NCI-H345 (cell line): ENCODE data around the gene SLC35A3.
"Not testable (repeated sequence)": the region's sequence is repeated elsewhere in the genome, so short reads cannot be mapped to it uniquely, and the experiment has no call there.

Experiments used
- DNase-seq: peaks from one replicate; lab custom pipeline; 2025; lab: John Stamatoyannopoulos, UW

The SLC35A3 gene

DNA sequence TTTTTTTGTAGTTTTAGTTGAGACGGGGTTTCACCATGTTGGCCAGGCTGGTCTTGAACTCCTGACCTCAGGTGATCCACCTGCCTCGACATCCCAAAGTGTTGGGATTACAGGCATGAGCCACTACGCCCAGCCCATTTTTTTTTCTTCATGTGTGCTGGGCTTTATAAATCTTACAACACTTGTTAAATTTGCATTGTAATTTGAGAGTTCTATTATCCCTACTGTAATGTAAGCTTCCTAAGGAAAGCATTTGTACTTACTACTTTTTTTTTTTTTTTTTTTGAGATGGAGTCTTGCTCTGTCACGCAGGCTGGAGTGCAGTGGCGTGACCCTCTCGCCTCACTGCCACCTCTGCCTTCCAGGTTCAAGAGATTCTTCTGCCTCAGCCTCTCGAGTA lies 2.3 kb downstream of the SLC35A3 start:
- DNase-seq: not testable (repeated sequence)

DNA sequence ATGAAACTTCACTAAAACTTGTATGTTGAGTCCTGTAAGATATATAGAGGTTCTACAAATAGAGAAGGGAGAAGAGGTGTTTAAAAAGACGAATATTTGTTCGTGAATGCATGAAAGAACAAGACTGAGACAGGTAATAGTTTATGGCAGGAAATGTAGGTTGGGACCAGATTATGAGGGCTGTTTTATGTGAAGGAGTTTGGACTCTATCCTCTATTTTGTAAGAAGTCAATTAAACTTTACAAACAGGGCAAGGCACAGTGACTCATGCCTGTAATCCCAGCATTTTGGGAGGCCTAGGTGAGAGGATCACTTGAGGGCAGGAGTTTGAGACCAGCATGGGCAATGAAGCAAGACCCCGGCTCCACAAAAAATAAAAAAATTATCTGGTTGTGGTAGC lies 5.7 kb downstream of the SLC35A3 start:
- DNase-seq: no peak

DNA sequence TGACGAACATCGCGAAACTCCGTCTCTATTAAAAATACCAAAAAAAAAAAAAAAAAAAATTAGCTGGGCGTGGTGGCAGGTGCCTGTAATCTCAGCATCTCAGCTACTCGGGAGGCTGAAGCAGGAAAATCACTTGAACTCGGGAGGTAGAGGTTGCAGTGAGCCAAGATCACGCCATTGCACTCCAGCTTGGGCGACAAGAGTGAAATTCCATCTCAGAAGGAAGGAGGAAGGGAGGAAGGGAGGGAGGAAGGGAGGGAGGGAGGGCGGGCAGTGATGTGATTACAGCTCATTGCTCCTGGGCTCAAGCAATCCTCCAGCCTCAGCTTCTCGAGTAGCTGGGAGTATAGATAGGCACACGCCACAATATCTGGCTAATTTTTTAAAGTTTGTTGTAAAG lies 7.5 kb downstream of the SLC35A3 start:
- not testable (repeated sequence) for DNase-seq

DNA sequence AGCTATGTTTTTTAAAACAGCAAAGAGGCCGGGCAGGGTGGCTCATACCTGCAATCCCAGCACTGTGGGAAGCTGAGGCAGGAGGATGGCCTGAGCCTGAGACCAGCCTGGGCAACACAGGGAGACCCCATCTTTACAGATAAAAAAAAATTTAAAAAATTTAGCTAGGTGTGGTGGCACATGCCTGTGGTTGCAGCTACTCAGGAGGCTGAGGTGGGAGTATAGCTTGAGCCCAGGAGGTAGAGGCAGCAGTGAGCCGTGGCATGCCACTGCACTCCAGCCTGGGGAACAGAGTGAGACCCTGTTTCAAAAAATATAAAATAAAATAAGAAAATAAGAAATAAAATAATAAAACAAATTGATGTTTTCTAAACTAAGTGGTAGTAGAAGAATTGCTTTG lies 8.4 kb downstream of the SLC35A3 start:
- DNase-seq: no peak

DNA sequence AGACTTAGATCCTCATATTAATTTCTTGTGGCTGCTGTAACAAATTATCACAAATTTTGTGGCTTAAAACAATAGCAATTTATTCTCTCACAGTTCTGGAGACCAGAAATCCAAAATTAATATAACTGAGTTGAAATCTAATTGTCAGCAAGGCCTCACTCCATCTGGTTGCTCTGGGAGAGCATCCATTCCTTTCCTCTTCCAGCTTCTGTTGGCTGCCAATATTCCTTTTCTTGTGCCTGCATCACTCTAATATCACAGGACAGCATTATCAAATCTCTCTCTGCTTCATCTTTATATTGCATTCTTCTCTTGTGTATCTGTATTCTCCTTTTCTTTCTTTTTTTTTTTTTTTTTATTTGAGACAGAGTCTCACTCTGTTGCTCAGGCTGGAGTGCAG lies 9.3 kb downstream of the SLC35A3 start:
- DNase-seq: no peak

DNA sequence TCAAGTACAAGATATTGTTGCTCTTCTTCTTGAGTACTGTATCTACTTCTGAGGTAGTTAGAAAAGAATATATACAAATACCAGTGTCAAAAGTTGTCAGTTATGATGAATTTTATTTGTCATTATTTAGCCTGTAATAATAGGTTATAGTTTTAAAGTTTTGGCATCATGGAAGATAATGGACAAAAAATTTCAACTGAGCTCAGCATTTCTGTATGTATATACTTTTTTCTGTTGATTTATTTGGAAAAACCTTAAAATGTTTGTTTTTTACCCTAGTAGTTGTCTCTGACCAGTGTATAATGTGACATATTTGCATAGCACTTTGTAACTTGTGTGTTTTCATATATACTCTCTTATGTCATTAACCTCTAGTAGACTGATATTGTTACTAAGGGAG lies 11.1 kb downstream of the SLC35A3 start:
- DNase-seq: no peak

DNA sequence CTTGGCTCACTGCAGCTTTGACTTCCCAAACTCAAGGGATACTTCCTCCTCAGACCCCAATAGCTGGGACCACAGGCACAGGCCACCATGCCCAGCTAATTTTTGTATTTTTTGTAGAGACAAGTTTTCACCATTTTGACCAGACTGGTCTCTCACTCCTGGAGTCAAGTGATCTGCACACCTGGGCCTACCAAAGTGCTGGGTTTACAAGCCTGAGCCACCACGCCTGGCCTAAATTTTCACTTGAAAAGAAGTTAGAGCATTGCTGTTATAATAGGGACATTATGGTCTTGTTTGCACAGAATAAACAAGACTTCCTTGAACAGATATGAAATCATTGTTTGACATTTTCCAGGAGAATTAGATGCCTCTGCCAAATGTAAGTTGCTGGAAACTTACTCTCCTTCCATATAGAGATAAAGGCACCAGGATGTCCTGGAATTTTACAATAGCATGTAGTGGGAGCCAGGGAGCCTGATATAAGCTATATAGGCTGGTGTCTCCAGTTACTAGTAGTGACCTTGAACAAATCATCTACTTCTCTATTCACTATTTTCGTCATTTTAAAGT lies 16.9 kb downstream of the SLC35A3 start:
- no peak for DNase-seq

DNA sequence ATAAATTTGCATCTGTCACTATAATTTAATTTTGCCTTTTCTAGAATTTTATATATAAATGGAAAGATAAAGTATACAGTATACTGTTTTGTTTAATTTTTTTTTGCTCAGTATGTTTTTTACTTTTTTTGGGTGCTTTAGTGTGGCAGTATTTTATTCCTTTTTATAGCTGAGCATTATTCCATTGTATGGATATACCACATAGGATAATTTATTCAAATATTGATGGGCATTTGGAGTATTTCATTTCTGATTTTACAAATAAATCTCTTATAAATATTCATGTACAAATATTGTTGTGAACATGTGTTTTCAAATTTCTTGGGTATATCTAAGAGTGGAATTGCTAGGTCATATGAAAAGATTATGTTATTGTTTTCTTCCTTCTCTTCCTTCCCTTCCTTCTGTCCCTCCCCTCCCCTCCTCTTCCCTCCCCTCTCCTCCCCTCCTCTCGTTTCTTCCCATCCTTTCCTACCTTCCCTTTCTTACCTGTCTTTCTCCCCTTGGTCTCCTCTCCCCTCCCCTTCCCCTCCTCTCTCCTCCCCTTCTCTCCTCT lies 18.5 kb downstream of the SLC35A3 start:
- DNase-seq: no peak

DNA sequence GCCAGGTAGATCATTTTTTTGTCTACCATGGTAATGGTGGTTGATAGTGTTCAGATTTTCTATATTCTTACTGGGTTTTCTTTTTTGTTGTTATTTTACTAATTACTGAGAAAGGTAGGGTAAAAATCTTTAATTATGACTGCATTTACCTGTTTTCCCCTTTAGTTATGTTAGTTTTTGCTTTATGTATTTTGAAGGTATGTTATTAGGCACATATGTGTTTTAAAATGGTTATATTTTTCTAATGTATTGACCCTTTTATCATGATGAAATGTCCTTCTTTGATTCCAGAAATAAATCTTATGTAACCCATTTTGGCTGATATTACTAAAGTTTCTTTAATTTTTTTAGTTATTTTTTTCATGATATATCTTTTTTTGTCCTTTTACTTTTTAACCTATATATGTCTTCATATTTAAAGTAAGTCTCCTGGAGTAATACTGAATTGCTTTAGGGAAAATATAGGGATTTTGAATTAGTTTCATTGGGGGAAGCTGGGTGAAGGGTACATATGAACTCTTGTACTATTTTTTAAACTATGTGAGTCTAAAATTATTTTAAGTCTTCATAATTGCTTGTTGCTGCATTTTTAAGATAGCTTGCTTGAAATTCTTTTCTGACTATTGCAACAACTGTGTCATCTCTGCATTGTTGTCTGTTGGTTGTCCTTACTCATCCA lies 22.4 kb downstream of the SLC35A3 start:
- DNase-seq: no peak

DNA sequence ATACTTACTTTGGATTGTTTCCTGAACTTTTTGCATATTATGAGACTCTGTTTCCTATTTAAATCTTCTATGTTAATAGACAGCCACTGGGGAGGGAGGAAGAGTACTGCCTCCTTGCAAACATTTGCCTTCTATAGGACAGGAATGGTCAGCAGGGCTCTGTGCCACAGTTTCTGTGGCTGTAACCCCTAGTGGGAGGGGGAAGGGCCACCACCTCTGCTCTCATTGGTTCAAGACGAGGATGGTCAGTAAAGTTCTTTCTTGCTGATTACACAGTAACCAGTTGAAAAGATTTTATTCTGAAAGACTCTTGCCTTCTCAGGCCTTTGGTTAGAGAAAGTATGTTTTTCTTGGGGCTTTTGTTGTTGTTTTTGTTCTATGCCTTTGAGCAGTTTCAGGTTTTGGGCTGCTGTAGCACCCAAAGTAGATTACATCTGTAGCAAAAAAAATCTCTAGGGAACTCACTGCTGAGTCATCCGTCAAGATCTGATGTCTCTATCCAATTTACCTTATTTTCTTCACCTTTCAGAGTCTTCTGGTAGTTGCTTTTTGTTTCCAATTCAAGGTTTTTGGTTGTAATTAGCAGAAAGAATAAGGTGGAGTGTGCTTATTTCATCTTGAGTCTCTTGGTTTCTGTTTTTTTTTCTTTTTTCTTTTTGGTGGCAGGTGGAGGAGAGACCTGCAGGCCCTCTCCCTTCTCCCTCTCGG lies 23.1 kb downstream of the SLC35A3 start:
- DNase-seq: no peak

DNA sequence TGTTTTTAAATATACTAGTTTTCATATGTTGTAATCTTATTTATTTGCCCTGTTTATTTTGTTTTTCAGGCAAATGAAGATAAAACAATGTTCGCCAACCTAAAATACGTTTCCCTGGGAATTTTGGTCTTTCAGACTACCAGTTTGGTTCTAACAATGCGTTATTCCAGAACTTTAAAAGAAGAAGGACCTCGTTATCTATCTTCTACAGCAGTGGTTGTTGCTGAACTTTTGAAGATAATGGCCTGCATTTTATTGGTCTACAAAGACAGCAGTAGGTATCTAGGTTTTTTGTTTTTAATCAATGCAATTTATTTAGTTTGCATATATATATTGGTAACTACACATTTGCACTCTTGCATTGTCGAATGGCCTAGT lies 23.7 kb downstream of the SLC35A3 start:
- DNase-seq: no peak

DNA sequence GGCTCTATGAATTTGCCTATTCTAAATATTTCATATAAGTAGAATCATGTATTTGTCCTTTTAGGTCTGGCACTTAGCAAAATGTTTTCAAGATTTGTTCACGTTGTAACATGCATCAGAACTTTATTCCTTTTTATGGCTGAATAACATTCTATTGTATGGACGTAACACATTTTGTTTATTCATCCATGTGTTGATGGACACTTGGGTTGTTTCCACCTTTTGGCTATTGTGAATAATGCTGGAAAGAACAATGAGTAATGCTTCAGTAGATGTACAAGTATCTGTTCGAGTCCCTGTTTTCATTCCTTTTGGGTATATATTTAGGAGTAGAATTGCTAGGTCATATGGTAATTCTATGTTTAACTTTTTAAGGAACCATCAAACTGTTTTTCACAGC lies 24.7 kb downstream of the SLC35A3 start:
- no peak for DNase-seq

DNA sequence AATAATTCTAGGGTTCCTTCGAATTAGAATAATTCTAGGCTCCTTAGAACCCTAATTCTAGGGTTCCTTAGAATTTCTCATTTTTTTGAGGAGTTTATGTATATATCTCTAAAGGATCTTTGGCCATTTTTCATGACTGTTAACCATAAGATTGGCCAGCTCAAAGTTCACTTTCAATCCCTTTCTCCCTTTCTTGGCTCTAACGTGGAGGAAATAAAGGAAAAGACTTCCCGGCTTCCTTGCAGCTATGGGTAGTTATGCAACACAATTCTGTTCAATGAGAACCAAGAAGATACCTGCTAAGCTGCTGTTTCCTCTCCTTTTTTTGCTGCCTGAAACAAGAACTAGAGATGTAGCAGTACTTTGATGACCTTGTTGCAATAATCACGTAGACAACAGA lies 27.2 kb downstream of the SLC35A3 start:
- DNase-seq: no peak

DNA sequence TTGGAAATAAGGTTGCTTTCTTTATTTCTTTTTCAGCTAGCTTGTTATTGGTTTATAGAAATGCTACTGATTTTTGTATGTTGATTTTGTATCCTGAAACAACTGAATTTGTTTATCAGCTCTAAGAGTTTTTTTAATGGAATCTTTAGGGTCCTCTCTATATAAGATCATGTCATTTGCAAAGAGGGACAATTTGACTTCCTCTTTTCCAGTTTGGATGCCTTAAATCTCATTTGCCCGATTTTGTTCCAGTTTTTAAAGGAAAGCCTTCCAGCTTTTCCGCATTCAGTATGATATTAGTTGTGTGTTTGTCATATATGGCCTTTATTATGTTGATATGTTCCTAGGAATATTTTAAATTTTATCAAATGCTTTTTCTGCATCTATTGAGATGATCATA lies 31.7 kb downstream of the SLC35A3 start:
- DNase-seq: no peak

DNA sequence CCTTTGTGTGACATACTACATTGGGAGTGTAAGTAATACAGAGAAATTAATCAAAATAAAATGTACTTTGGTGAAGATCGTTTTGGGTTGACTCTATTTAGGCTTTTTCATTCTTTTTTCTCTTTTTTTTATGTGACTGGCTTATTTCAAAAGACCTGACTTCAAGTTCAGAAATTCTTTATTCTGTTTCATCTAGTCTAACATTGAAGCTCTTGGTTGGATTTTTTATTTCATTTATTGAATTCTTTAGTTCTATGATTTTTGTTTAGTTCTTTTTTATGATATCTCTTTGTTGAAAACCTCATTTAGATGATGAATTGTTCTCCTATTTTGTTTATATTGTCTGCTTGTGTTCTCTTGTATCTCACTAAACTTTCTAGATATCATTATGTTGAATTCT lies 35.6 kb downstream of the SLC35A3 start:
- no peak for DNase-seq

DNA sequence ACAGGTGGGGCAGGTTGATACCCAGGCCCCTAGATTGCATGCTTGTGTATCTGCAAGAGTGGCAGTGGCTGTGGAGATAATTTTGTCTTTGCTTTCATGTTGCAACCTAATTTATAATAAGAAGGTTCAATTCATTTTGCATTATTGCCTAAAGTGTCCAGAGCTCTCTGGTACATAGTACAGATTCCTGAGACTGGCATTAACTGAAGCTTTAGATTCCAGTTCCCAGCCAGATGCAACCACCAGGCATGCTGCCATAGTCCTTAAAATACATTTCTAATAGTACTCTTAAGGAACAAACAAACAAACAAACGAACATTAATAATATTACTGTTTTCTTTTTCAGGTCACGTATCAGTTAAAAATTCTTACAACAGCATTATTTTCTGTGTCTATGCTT lies 36.9 kb downstream of the SLC35A3 start:
- DNase-seq: no peak

DNA sequence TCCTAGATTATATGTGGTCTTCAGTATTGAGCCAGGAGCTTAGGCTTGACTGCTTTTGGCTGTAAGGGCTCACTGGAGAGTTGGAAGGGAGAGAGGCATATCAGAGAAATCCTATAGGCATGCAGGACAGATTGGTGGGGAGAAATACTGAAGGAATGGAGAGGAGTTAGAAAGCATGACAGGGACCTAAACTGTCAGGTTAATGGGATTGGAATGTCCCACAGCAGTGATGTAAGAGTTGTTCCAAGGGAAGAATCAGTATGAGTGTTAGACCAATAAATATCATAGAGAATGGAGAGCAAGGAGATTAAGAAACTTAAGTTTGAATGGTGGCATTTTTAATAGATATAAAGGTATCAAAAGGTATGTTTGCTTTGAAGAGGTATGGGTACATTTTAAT lies 39.7 kb downstream of the SLC35A3 start:
- no peak for DNase-seq

DNA sequence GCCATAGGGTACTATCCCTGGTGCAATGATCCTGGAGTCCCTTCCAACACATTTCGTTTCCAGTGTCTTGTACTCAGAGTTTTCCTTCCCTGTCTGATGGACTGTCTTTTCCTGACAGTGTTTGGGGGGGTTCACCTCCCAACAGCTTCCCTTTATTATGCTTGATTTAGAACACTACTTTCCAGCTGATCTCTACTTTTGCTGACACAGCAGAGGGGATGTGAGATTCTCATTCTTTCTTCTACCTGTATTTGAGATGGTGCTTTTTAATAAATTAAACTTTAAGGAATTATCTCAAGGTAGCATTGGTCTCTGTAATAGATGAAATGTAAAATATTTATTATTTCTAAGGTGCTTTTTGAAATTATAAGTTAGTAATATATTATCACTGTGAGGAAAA lies 41.0 kb downstream of the SLC35A3 start:
- DNase-seq: no peak

DNA sequence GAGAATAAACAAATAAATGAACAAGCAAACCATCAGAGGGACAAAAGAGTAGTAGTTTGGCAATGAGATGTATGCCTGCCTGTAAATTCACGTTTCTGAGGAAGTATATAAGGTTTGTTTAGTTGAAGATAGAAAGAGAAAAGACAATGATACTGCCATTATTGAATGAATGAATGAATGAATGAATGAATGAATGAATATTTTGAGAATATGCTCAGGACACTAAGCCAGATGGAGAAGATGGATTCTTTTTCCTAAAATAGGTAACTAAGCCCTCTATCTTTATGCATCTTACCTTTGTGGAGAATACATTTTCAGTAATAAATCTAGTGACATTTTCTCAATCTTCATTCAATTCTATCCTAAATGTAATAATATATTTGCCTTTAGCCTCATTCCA lies 49.4 kb downstream of the SLC35A3 start:
- no peak for DNase-seq

DNA sequence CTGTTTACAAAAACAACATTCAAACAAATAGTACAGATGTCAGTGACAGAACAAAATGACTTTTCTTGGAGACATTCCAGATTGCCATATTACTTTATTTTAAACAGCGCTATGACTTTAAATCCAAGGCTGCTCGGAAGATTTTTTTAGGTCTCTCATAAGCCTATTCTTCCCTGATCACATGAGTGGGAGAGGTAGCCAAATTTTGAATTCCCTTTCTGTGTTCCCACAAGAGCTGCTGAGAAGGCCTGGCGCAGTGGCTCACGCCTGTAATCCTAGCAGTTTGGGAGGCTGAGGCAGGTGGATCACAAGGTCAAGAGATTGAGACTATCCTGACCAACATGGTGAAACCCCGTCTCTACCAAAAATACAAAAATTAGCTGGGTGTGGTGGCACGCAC lies 53.7 kb downstream of the SLC35A3 start:
- no peak for DNase-seq

DNA sequence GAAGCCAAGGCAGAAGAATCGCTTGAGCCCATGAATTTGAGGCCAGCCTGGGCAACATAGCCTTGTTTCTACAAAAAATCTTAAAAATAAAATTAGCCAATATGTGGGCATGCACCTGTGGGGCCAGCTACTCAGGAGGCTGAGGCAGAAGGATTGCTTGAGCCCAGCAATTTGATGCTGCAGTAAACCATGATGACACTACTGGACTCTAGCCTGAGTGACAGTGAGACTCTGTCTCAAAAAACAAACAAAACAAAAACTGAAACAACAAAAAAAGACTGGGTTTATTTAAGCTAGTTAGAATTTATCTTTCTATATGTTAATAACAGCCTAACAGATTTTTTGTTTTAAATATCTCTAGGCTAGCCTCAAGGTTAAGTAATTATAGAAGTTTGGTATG lies 57.4 kb downstream of the SLC35A3 start:
- DNase-seq: no peak

DNA sequence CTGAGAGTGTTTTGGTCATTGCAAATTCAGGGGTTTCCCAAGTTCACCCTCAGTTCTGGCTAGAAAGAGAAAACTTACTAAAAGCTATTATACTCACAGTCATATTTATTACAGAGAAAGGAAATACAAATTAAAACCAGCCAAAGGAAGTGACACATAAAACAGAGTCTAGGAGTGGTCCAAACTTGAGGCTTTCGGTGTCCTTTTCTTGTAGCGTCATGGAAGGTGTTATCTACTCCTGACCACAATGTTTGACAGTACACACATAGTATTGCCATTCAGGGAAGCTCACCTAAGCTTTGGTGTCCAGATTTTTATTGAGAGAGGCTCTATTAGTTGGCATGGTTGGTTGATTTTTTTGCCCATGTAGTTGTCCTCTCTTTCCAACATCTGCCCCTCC lies 59.0 kb downstream of the SLC35A3 start:
- no peak for DNase-seq

DNA sequence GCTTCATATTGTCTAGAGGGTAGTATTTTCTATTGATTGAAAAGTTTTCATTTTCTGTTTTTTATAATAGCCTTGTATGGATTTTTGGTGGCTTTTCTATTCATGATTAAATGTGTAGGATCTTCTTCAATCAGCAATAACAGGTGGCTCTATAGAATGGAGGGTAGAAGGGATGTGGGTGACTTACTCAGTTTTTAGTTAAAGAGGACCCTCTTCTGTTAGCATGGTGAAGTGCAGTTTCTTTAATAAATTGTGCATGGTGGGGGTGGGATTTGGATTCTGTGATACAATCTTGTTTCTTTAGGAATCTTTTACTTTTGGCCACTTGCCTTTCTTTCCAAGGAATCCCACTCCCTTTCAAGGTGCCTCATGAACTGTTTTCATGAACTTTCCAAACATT lies 64.7 kb downstream of the SLC35A3 start:
- peak; percentile 24 for DNase-seq
